Measurements from ENCODE around the gene INTS6L. TPM values are rescaled to one million over a fixed set of nuclear protein-coding genes. Genes with fewer than 3 reads are reported as not detected.

Gene INTS6L
- total RNA-seq, 4 donors from 2014 or later = 14.4 to 26.1 (median 22.6) TPM

DNA sequence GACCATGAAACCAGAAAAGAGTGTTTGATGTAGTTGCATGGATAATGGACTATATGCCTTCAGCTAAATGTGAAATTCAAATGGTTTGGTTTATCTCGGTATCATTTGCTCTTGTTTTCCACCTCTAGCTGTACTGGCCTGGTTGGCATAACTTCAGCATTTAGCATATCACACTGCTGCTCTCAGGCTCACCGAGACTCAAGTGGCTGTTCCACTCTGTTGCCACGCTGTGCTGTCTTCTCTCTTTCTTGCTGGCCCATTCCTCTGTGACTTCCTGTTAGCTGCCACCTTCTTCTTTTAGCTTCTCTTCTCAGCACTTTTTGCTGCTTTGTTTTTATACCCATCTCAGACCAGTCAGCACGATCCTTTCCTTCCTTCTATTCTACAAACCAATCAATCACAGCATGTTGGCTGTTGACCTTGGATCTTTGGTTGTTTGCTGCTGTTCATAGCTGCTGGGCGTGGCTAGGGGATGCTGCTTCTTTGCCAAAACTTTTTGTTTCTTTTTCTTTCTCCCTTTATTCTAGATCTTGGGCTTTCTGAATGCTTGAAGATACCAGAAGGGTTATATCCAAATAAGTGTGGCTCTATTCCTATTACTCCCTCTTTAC, 24.0 kb downstream of the INTS6L start:
- no peak overlapping the region for H3K27ac ChIP-seq
- no peaks in the 10 kb centered on the region for H3K36me3 ChIP-seq
- no peak overlapping the region for H3K4me3 ChIP-seq
- peaks cover 0 to under 1% of the 10 kb centered on the region in 2 donors for H3K27me3 ChIP-seq
- no peak for TF ChIP-seq POLR2A (IDR thresholded peaks at IDR 0.05)
- TF ChIP-seq, protein P1, sequence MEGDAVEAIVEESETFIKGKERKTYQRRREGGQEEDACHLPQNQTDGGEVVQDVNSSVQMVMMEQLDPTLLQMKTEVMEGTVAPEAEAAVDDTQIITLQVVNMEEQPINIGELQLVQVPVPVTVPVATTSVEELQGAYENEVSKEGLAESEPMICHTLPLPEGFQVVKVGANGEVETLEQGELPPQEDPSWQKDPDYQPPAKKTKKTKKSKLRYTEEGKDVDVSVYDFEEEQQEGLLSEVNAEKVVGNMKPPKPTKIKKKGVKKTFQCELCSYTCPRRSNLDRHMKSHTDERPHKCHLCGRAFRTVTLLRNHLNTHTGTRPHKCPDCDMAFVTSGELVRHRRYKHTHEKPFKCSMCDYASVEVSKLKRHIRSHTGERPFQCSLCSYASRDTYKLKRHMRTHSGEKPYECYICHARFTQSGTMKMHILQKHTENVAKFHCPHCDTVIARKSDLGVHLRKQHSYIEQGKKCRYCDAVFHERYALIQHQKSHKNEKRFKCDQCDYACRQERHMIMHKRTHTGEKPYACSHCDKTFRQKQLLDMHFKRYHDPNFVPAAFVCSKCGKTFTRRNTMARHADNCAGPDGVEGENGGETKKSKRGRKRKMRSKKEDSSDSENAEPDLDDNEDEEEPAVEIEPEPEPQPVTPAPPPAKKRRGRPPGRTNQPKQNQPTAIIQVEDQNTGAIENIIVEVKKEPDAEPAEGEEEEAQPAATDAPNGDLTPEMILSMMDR (IDR thresholded peaks at IDR 0.05) = no peak
- intact Hi-C loops (cut with DNase I; ENCODE audit: low total_unique reads) = no loop called here
- DNase-seq = no peak
- no peaks in the 10 kb centered on the region for H3K4me1 ChIP-seq
- H3K9me3 ChIP-seq = no peaks in the 10 kb centered on the region

DNA sequence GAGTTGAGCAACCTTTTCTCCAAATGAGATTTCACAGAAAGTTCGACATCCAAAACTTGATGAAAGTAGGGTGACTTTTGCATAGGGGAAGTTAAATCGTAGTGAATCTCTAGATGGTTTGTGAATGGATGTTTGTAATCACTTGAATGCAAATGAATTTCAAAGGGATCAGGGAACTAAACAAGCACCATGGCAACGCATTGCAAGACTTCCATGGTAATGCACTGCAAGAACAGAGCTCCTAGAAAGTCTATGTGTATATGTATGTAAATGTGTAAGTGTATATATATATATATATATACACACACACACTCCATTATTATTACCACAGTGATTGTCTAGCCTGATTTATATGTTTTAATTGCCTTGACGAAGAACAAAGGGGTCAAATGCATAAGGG, 27.3 kb downstream of the INTS6L start:
- Histone ChIP-seq H3K9me3 (no peaks in the 10 kb centered on the region), H3K4me1 (no peaks in the 10 kb centered on the region), H3K27me3 (peaks cover 0 to 4% of the 10 kb centered on the region in 2 donors), H3K27ac (no peak overlapping the region), H3K4me3 (no peak overlapping the region), H3K36me3 (no peaks in the 10 kb centered on the region)
- intact Hi-C loops (cut with DNase I; ENCODE audit: low total_unique reads) = no loop called here
- TF ChIP-seq, protein P1 (IDR thresholded peaks at IDR 0.05) = no peak
- no peak for TF ChIP-seq POLR2A (IDR thresholded peaks at IDR 0.05)
- DNase-seq = no peak

GRCh38 chrX:135549519-135549918, 29.1 kb downstream of the INTS6L start:
- H3K4me3 ChIP-seq = no peak overlapping the region
- no peak for TF ChIP-seq POLR2A (IDR thresholded peaks at IDR 0.05)
- TF ChIP-seq, protein P1 (IDR thresholded peaks at IDR 0.05) = no peak
- DNase-seq = no peak
- H3K4me1 ChIP-seq = no peaks in the 10 kb centered on the region
- intact Hi-C loops (cut with DNase I; ENCODE audit: low total_unique reads) = no loop called here
- H3K27me3 ChIP-seq = peaks cover 0 to 4% of the 10 kb centered on the region in 2 donors
- no peaks in the 10 kb centered on the region for H3K9me3 ChIP-seq
- no peak overlapping the region for H3K27ac ChIP-seq
- H3K36me3 ChIP-seq = no peaks in the 10 kb centered on the region

- DNase-seq = no peak
- intact Hi-C loops (cut with DNase I; ENCODE audit: low total_unique reads) = no loop called here
- TF ChIP-seq, protein P1 (IDR thresholded peaks at IDR 0.05) = no peak
- no peak for TF ChIP-seq POLR2A (IDR thresholded peaks at IDR 0.05)
Observed at GRCh38 chrX:135556055-135556454, 35.6 kb downstream of the INTS6L start.

GRCh38 chrX:135557344-135557743, 36.9 kb downstream of the INTS6L start:
- intact Hi-C loops (cut with DNase I; ENCODE audit: low total_unique reads) = no loop called here
- Histone ChIP-seq H3K27me3 (no peaks in the 10 kb centered on the region), H3K9me3 (no peaks in the 10 kb centered on the region), H3K4me1 (no peaks in the 10 kb centered on the region), H3K27ac (no peak overlapping the region), H3K4me3 (no peak overlapping the region), H3K36me3 (no peaks in the 10 kb centered on the region)
- TF ChIP-seq, protein P1 (IDR thresholded peaks at IDR 0.05) = no peak
- TF ChIP-seq POLR2A (IDR thresholded peaks at IDR 0.05) = no peak
- DNase-seq = no peak

More at GRCh38 chrX:135556055-135556454, 35.6 kb downstream of the INTS6L start:
- H3K4me3 ChIP-seq = no peak overlapping the region
- H3K27ac ChIP-seq = no peak overlapping the region
- H3K4me1 ChIP-seq = no peaks in the 10 kb centered on the region
- H3K36me3 ChIP-seq = no peaks in the 10 kb centered on the region
- no peaks in the 10 kb centered on the region for H3K9me3 ChIP-seq
- no peaks in the 10 kb centered on the region for H3K27me3 ChIP-seq

Data from uterus (tissue), 4 donors.